Measurements from ENCODE around the gene PDZD2.
"Not testable (repeated sequence)": the region's sequence is repeated elsewhere in the genome, so short reads cannot be mapped to it uniquely, and the experiment has no call there.

PDZD2 gene

DNA sequence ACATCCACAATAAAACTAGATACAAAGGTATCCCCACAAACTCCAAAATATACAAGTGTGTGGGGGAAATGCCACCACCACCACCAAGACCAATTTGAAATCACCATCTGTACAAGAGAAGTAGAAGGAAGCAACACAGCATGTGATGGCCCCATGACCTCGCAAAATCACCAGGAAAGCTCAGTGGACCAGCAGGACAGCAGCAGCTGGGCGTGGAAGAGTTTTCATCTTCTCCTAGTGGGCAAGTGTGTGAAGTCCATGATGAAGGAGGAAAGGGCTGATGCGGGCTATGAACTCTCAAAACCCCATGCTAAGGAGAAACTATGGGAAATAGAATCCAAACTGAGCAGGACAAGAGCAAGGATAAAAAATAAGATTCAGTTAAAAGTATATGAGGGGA is 477.1 kb downstream of the PDZD2 start:
- H3K27me3 ChIP-seq (ENCODE audit: insufficient read depth, low read length, poor library complexity) = no peaks in the 10 kb centered on the region
- no peak overlapping the region for H3K9ac ChIP-seq (ENCODE audit: low read depth, low read length)
- TF ChIP-seq CTCF (IDR thresholded peaks at IDR 0.05; ENCODE audit: borderline replicate concordance, extremely low read depth, low read length, poor library complexity, severe bottlenecking) (no peak), EZH2 (IDR thresholded peaks at IDR 0.05; ENCODE audit: borderline replicate concordance, low read depth, low read length, severe bottlenecking) (no peak)
- H3K27ac ChIP-seq (ENCODE audit: low read length) = no peak overlapping the region
- no peaks in the 10 kb centered on the region for H3K4me1 ChIP-seq (ENCODE audit: insufficient read depth, low read length)
- H4K20me1 ChIP-seq (ENCODE audit: insufficient read depth, low read length) = peaks cover 3% of the 10 kb centered on the region; the same call in 1 of the 2 replicates
- ATAC-seq (ENCODE audit: insufficient read depth, low read depth) = no peak
- peaks cover 47% of the 10 kb centered on the region for H3K36me3 ChIP-seq (ENCODE audit: insufficient read depth, low read length)
- H3K79me2 ChIP-seq (ENCODE audit: insufficient read depth, low read length) = peaks cover 8% of the 10 kb centered on the region
- no peak for DNase-seq
- no peak overlapping the region for H3K4me3 ChIP-seq (ENCODE audit: low read depth in 1 of 2, low read length in 2 of 2)
- H3K4me2 ChIP-seq (ENCODE audit: insufficient read depth, low read length) = no peak overlapping the region
- no peak overlapping the region for H2AFZ ChIP-seq (ENCODE audit: low read depth, low read length)
- H3K9me3 ChIP-seq (ENCODE audit: insufficient read depth, low read length, severe bottlenecking) = no peaks in the 10 kb centered on the region

DNA sequence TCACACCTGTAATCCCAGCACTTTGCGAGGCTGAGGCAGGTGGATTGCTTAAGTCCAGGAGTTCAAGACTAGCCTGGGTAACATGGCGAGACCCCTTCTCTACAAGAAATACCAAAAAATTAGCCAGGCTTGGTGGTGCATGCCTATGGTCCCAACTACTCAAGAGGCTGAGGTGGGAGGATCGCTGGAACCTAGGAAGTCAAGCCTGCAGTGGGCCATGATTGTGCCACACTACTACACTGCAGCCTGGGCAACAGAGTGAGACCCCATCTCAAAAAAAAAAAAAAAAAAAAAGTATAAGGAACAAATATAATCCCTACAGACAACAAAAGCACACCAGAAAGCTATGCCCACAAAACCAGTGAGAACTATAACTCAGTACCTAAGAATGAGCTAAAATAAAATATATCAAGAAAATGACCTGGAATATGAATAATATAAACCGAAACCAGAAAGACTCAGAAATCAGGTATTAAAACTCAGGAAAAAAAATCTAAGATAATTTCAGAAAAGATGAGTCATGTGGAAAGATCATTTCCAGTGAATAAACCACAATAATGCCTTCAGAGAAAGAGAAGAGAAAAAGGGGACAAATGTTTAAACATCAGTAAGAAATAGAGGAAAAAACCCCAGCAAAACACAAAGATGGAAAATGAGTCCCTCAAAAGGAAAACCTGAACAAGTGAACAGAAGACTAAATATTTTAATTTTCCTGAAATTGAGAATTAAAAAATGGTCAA is 477.8 kb downstream of the PDZD2 start:
- Histone ChIP-seq H3K4me1 (ENCODE audit: insufficient read depth, low read length) (no peaks in the 10 kb centered on the region), H3K9me3 (ENCODE audit: insufficient read depth, low read length, severe bottlenecking) (no peaks in the 10 kb centered on the region), H3K9ac (ENCODE audit: low read depth, low read length) (no peak overlapping the region), H3K4me2 (ENCODE audit: insufficient read depth, low read length) (no peak overlapping the region), H2AFZ (ENCODE audit: low read depth, low read length) (no peak overlapping the region), H3K36me3 (ENCODE audit: insufficient read depth, low read length) (peaks cover 48% of the 10 kb centered on the region), H3K79me2 (ENCODE audit: insufficient read depth, low read length) (peaks cover 8% of the 10 kb centered on the region), H4K20me1 (ENCODE audit: insufficient read depth, low read length) (0 out of 2 replicates have a peak, but pooled peaks cover 3% of the 10 kb centered on the region), H3K27ac (ENCODE audit: low read length) (no peak overlapping the region), H3K4me3 (ENCODE audit: low read depth in 1 of 2, low read length in 2 of 2) (no peak overlapping the region), H3K27me3 (ENCODE audit: insufficient read depth, low read length, poor library complexity) (no peaks in the 10 kb centered on the region)
- DNase-seq (no peak), ATAC-seq (ENCODE audit: insufficient read depth, low read depth) (no peak)
- TF ChIP-seq EZH2 (IDR thresholded peaks at IDR 0.05; ENCODE audit: borderline replicate concordance, low read depth, low read length, severe bottlenecking) (no peak), CTCF (IDR thresholded peaks at IDR 0.05; ENCODE audit: borderline replicate concordance, extremely low read depth, low read length, poor library complexity, severe bottlenecking) (no peak)

GRCh38 chr5:32118922-32119321 is 480.0 kb downstream of the PDZD2 start:
- ATAC-seq (ENCODE audit: insufficient read depth, low read depth); H3K4me3 ChIP-seq (ENCODE audit: low read depth in 1 of 2, low read length in 2 of 2); H3K9ac ChIP-seq (ENCODE audit: low read depth, low read length); H3K27me3 ChIP-seq (ENCODE audit: insufficient read depth, low read length, poor library complexity); H3K4me2 ChIP-seq (ENCODE audit: insufficient read depth, low read length); H2AFZ ChIP-seq (ENCODE audit: low read depth, low read length); H3K27ac ChIP-seq (ENCODE audit: low read length); H3K9me3 ChIP-seq (ENCODE audit: insufficient read depth, low read length, severe bottlenecking); DNase-seq; H3K4me1 ChIP-seq (ENCODE audit: insufficient read depth, low read length): not testable (repeated sequence)
- peaks cover 11% of the 10 kb centered on the region; the same call in 1 of the 2 replicates for H4K20me1 ChIP-seq (ENCODE audit: insufficient read depth, low read length)
- peaks cover 14% of the 10 kb centered on the region for H3K79me2 ChIP-seq (ENCODE audit: insufficient read depth, low read length)
- H3K36me3 ChIP-seq (ENCODE audit: insufficient read depth, low read length) = peaks cover 51% of the 10 kb centered on the region

GRCh38 chr5:32123058-32123805 is 484.3 kb downstream of the PDZD2 start:
- Histone ChIP-seq H3K9ac (ENCODE audit: low read depth, low read length) (no peak overlapping the region), H3K4me2 (ENCODE audit: insufficient read depth, low read length) (no peak overlapping the region), H3K4me3 (ENCODE audit: low read depth in 1 of 2, low read length in 2 of 2) (no peak overlapping the region), H4K20me1 (ENCODE audit: insufficient read depth, low read length) (peaks cover 19% of the 10 kb centered on the region; the same call in 1 of the 2 replicates), H3K27ac (ENCODE audit: low read length) (no peak overlapping the region), H3K9me3 (ENCODE audit: insufficient read depth, low read length, severe bottlenecking) (no peaks in the 10 kb centered on the region), H2AFZ (ENCODE audit: low read depth, low read length) (no peak overlapping the region), H3K27me3 (ENCODE audit: insufficient read depth, low read length, poor library complexity) (no peaks in the 10 kb centered on the region), H3K79me2 (ENCODE audit: insufficient read depth, low read length) (peaks cover 18% of the 10 kb centered on the region), H3K36me3 (ENCODE audit: insufficient read depth, low read length) (peaks cover 73% of the 10 kb centered on the region), H3K4me1 (ENCODE audit: insufficient read depth, low read length) (no peaks in the 10 kb centered on the region)
- ATAC-seq (ENCODE audit: insufficient read depth, low read depth) (no peak), DNase-seq (no peak)
- TF ChIP-seq CTCF (IDR thresholded peaks at IDR 0.05; ENCODE audit: borderline replicate concordance, extremely low read depth, low read length, poor library complexity, severe bottlenecking) (no peak), EZH2 (IDR thresholded peaks at IDR 0.05; ENCODE audit: borderline replicate concordance, low read depth, low read length, severe bottlenecking) (no peak)
